Muscle layer of duodenum (tissue), 2 donors: ENCODE results near the gene OTP.

Experiments used
- H3K27ac ChIP-seq: one replicate; pipeline ENCODE4 v1.7.0; 2013; ENCODE audit warnings: mild to moderate bottlenecking, low read length
- H3K27me3 ChIP-seq: one replicate; pipeline ENCODE4 v1.7.0; 2013; ENCODE audit warnings: low read depth, mild to moderate bottlenecking, control low read depth, low read length
- H3K36me3 ChIP-seq, 2 donors: one replicate each; pipeline ENCODE4 v1.7.0; 2013; ENCODE audit warnings: low read length in 2 of 2, control low read depth in 1 of 2, mild to moderate bottlenecking in 1 of 2; ENCODE audit not compliant: insufficient read depth in 2 of 2, control insufficient read depth in 1 of 2
- H3K4me1 ChIP-seq, 2 donors: one replicate each; pipeline ENCODE4 v1.7.0; 2013; ENCODE audit warnings: low read length in 2 of 2, mild to moderate bottlenecking in 2 of 2, control low read depth in 1 of 2, moderate library complexity in 1 of 2; ENCODE audit not compliant: insufficient read depth in 2 of 2, control insufficient read depth in 1 of 2
- H3K4me3 ChIP-seq, 2 donors: one replicate each; pipeline ENCODE4 v1.7.0; 2013; ENCODE audit warnings: low read length in 2 of 2, low read depth in 1 of 2, mild to moderate bottlenecking in 1 of 2
- H3K9me3 ChIP-seq, 2 donors: one replicate each; pipeline ENCODE4 v1.7.0; 2013; ENCODE audit warnings: low read length in 2 of 2, control low read depth in 1 of 2, mild to moderate bottlenecking in 1 of 2; ENCODE audit not compliant: control insufficient read depth in 1 of 2
- donor health status: healthy.

OTP gene

DNA sequence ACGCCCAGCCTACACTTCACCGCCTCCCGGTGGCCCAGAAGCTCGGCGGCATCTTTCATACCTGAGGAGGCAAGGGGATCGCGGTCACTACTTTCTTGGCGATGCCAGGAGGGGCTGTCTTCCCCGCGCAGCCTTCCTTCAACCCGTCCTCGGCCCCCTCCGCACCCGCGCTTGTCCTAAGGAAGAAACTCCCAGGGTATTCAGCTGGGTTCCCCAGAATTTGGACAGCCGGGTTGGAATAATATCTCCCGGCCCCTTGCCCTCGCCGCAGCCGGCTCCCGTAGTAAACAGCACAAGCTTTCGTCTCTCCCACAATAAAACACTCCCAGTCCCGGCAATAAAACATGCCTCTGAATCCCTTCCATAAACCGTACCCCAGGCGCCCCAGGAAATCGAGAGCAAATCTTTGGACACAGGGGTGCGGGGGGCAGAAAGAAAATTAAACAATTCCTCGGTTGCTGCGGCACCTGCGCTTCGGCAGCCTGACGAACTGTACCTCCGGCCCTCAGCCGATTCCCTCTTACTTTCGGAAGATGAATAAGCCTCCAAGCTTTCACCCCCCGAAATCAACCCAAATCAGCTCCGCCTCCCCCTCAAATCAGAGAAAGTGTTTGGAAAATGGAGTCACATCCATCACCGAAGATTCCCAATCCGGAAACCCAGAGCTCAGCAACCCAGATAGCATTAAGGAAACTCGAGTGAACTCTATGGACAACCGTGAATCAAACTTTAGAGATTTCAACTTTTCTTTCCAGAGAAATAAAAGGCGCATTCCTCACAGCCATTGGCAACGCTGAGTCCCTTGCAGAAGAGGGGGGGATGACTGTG, 1.1 kb downstream of the OTP start:
- H3K4me1 ChIP-seq, result peaks cover 0 to 50% of the 10 kb centered on the region in 2 donors
- no peak overlapping the region for H3K27ac ChIP-seq
- no peaks in the 10 kb centered on the region for H3K36me3 ChIP-seq
- peaks cover 0 to 3% of the 10 kb centered on the region in 2 donors for H3K9me3 ChIP-seq
- H3K4me3 ChIP-seq, result no peak overlapping the region
- peaks cover 89% of the 10 kb centered on the region for H3K27me3 ChIP-seq

DNA sequence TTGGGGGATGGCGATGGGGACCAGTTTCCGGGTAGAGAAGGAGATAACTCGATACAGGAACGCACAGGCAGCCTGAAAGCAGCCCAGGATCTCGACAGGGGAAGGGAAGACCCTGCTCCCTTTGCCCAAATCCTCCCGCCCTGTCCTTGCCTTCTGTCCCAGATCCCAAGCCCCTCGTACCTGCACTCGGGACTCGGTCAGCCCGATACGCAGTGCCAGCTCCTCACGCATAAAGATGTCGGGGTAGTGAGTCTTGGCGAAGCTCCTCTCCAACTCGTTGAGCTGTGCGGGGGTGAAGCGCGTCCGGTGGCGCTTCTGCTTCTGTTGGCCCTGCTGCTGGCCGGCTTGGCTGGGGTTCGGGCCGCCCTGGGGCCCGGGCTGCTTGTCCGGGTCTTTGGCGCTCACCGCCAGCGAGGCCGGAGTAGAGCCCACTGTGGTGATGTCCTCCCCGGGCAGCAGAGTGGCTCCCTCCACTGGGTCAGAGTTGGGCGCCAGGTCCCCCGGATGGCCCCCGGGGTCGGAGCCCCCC, 1.8 kb downstream of the OTP start:
- Histone ChIP-seq H3K27ac (no peak overlapping the region), H3K4me1 (peaks cover 0 to 51% of the 10 kb centered on the region in 2 donors), H3K27me3 (peaks cover 89% of the 10 kb centered on the region), H3K9me3 (peaks cover 0 to 3% of the 10 kb centered on the region in 2 donors), H3K4me3 (no peak overlapping the region), H3K36me3 (no peaks in the 10 kb centered on the region)

DNA sequence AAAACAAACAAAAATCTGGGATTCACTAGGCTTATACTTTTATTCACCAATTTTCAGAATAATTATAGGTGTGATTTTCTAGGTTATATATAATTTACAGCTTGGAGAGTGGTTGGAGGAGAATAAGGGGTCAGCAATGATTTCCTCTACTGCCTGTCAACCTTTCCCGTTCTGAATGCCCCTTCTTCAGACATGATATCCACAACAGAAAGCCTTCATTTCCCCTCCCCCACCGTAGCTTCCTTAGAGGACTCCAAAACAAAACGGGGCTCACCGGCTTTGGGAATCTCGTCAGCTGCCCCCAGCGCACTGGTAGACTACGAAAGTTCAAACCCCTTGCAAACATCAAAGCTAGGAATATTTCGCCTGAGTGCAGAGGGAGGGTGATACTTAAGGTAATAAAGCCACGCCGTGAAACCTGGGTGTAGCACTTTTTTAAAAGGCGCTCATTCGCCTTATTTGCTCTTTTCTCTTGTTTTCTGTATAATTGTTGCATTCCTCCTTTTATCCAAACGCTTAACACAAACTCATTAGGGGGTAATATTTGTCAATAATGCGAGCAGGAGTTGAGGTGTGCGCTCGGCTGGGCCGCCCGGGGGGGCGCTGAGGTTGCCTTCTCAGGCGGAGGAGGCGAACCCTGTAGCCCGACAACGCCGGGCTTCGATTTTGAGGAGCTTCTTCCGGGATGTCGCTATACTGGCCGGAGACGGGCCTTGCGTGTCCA, 2.4 kb downstream of the OTP start:
- no peaks in the 10 kb centered on the region for H3K36me3 ChIP-seq
- no peak overlapping the region for H3K4me3 ChIP-seq
- H3K27me3 ChIP-seq, result peaks cover 88% of the 10 kb centered on the region
- H3K9me3 ChIP-seq, result peaks cover 0 to 3% of the 10 kb centered on the region in 2 donors
- no peak overlapping the region for H3K27ac ChIP-seq
- peaks cover 0 to 48% of the 10 kb centered on the region in 2 donors for H3K4me1 ChIP-seq

DNA sequence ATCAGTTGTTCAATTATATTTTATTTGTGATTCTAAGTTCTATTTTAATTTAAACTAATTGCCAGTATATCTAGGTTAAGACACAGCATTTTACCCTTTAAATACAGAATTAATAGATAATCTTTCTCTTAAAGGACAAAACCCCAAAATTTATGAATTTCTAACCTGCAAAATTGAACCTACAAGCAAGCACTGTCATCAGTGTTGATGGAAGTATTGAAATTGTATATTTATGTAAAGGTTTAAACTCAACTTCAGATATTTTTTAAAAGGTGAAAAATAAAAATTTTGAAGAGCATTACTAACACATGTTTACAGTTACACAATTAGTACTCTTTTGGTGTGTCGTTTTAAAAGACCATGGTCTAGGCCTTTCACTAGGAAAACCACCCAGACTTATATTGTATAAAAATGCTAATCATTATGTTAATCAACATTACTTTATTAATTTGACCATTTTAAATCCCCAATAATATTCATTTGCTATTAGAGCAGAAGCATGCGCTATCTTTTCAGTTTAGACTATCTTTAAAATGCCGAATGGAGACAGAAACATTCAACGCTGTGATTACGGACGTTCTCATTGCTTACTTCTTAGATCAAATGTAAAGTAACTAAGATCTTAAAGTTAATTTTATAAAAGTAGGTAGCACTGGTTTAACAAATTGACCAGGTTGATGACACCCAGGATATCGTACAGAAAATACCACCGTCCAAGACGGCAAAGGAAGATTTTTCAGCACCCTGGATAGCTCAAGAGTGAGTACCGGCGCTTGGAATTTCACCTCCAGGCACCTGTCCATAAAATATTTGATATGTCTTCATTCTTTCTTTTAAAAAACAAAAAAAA, 3.2 kb downstream of the OTP start:
- Histone ChIP-seq H3K9me3 (peaks cover 0 to 3% of the 10 kb centered on the region in 2 donors), H3K4me1 (peaks cover 0 to 48% of the 10 kb centered on the region in 2 donors), H3K4me3 (no peak overlapping the region), H3K27me3 (peaks cover 87% of the 10 kb centered on the region), H3K27ac (no peak overlapping the region), H3K36me3 (no peaks in the 10 kb centered on the region)

DNA sequence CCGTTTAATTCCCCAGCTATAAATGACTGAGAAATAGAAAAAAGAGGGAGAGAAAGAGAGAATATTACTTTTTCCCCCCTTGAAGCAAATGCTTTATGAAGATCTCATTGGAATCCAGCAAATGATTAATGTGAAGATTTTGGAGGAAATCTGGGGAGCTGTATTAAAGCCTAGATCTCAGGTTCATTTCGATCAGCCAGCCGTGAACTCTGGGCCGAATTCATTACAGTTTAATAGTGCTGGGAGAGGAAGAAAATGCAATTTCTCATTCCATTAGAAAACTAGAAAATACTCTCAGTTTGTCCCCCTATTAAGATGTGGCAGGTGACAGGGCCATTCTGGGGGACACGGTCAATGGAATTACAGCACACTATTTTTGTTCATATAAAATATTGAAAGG, 4.8 kb downstream of the OTP start:
- Histone ChIP-seq H3K4me3 (no peak overlapping the region), H3K27ac (no peak overlapping the region), H3K36me3 (no peaks in the 10 kb centered on the region), H3K9me3 (peaks cover 0 to 3% of the 10 kb centered on the region in 2 donors), H3K4me1 (peaks cover 0 to 50% of the 10 kb centered on the region in 2 donors), H3K27me3 (peaks cover 82% of the 10 kb centered on the region)

DNA sequence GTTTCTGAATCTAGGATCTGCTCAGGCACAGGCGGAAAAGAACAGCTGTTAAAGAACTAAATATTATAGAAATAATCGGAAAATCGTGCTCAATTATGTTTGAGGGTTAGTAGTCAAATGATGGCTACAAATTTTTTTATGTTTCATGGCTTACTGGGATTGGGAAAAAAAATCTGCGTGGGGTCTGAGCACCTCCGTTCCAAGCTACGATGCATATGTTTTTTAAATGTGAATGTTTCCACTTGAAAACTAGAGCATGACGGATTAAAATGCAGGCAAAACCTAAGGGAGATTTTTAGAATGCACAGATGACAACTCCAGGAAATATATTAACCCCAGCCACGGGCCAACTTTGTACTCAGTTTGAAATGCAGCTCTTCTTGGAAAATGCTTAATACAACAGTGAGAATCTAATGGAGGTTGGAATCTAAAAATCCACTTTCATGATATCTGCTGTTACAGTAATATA, 5.3 kb downstream of the OTP start:
- Histone ChIP-seq H3K27ac (no peak overlapping the region), H3K4me1 (peaks cover 0 to 50% of the 10 kb centered on the region in 2 donors), H3K27me3 (peaks cover 82% of the 10 kb centered on the region), H3K9me3 (peaks cover 0 to 3% of the 10 kb centered on the region in 2 donors), H3K36me3 (no peaks in the 10 kb centered on the region), H3K4me3 (no peak overlapping the region)

DNA sequence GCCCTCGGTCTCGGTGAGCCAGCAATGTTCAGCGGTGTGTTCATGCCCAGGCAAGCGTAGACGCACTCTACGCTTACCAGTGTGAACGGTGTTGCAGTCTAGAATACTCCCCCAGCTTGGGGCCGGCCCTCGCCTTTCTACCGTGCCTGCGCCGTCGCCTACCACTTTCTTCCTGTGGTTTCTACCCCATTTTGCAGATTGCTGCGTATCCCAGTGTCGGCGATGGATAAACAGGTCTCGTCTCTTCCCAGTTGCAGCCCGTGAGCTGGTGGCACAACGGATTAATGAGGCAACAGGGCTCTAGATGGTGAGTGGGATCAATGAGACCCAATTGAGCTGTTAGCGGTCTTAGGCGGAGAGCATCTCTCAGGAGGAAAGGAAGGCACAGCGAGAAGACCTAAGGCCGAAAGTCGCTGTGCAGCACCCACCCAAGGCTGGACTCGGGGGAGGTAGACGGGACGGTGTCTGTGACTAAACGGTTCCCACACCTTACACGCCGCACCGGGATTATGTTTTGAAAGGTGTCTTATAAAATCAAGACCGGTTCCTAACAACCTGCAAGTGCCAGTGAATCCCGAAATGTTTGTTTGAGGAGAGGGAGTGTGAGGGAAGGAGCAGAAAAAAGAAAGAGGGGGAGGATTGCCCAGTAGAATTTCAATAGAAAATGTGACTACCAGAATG, 5.8 kb downstream of the OTP start:
- peaks cover 0 to 3% of the 10 kb centered on the region in 2 donors for H3K9me3 ChIP-seq
- no peaks in the 10 kb centered on the region for H3K36me3 ChIP-seq
- no peak overlapping the region for H3K4me3 ChIP-seq
- peaks cover 82% of the 10 kb centered on the region for H3K27me3 ChIP-seq
- peaks cover 0 to 53% of the 10 kb centered on the region in 2 donors for H3K4me1 ChIP-seq
- no peak overlapping the region for H3K27ac ChIP-seq

DNA sequence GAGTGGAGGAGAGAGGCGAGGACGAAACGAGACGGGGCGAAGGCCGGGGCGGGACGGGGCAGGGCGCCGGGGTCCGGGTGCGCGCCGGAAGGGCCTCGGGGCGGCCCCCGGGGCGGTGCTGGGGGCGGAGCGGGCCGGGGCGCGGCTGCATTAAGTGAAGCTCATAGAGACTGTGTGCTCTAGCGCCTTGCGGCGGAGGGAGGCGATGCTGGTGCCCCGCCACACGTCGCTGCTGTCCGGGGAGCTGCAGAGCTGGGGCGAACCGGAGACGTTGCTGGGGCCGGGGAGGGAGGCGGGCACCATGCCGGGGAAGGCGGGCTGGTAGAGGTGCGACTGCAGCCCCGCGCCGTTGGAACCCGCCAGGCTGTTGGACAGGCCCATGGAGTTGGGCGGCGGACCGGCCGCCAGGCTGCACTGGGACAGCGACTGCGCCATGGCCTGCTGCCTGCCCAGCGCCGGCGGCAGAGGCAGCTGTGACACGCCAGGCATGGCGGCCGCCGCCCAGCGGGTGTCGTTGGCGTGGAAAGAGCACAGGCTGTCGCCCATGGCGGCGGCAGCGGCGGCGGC, 8.3 kb downstream of the OTP start:
- peaks cover 0 to 3% of the 10 kb centered on the region in 2 donors for H3K9me3 ChIP-seq
- H3K27me3 ChIP-seq, result peaks cover 61% of the 10 kb centered on the region
- no peaks in the 10 kb centered on the region for H3K36me3 ChIP-seq
- H3K4me1 ChIP-seq, result peaks cover 0 to 38% of the 10 kb centered on the region in 2 donors
- H3K4me3 ChIP-seq, result peak overlapping the region; percentile 33 to 68
- H3K27ac ChIP-seq, result no peak overlapping the region

DNA sequence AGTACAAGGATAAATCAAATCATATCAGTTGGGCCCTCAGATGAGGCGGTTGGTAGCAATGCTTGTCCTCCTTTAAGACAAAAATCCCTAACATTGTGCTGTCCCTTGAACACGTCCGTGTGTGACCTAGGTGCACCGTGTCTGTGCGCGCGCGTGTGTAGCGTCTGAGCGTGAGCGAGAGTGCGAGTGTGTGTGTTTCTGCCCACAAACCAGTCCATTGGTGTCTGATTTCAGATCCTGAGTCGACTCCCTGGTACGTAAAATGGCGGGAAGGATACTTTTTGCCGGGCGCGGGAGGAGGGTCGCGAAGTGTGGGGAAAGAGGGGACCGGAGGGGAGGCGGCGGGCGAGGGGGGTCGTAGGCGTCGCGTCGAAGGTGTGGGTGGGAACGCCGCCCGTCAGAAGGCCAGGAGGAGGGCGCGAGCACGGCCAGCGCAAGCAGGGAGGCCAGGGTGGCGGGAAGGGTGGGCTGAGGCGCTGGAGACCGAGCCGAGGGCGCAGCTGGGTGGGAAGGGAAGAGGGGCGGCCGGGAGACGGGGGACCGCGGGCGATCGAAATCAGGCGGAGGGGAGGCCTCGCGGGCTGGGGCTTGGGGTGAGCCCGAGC, 8.9 kb downstream of the OTP start:
- H3K27ac ChIP-seq, result no peak overlapping the region
- H3K9me3 ChIP-seq, result peaks cover 0 to 3% of the 10 kb centered on the region in 2 donors
- H3K27me3 ChIP-seq, result peaks cover 59% of the 10 kb centered on the region
- H3K36me3 ChIP-seq, result no peaks in the 10 kb centered on the region
- peak overlapping the region in 1 of 2 donors; percentile 68 for H3K4me3 ChIP-seq
- H3K4me1 ChIP-seq, result peaks cover 0 to 38% of the 10 kb centered on the region in 2 donors
